ENCODE results near the gene DYDC2. TPM values are rescaled to one million over a fixed set of nuclear protein-coding genes. Genes with fewer than 3 reads are reported as not detected.

DYDC2 gene
- total RNA-seq, 4 donors from 2014 or later: not detected

Other genes with a start within 250 kb of the DYDC2 start
- gene PLAC9, start 224.1 kb upstream of the DYDC2 start, total RNA-seq: 10 to 100 TPM in 1 of 4 donors, 1 to 10 TPM in 3; 4.6 to 16.1 (median 6.9) TPM
- 100 to 1,000 TPM; 142 to 202 (median 173) TPM for gene ANXA11, start 151.2 kb upstream of the DYDC2 start, total RNA-seq
- 1 to 10 TPM in 2 of 4 donors, not detected in 2; 1.3 to 1.8 TPM for gene MAT1A, start 67.1 kb upstream of the DYDC2 start, total RNA-seq
- not detected for gene DYDC1, start within 50 bp of the DYDC2 start, total RNA-seq
- gene PRXL2A, start 51.8 kb downstream of the DYDC2 start, total RNA-seq: 10 to 100 TPM; 19.0 to 29.2 (median 22.5) TPM
- gene TSPAN14, start 97.5 kb downstream of the DYDC2 start, total RNA-seq: 10 to 100 TPM; 22.6 to 29.3 (median 26.9) TPM
- not detected for gene SH2D4B, start 181.1 kb downstream of the DYDC2 start, total RNA-seq

Data from gastrocnemius medialis (tissue), 4 donors.